OCI-LY3 (cell line): ENCODE measurements around the gene PROSER3.

Source experiments
- EZH2phosphoT487 ChIP-seq: fragments of 200-600 bp; shearing (Covaris generic); IDR thresholded peaks from 2 replicates; pipeline ENCODE4 v1.6.1; 2018; ENCODE audit warnings: antibody characterized with exemption, mixed run types, low read depth
- TF ChIP-seq, protein P1 (sequence below): fragments of 200-600, 300-600 bp; sonication (generic); IDR thresholded peaks from 2 replicates; pipeline ENCODE4 v1.5.1; 2014; ENCODE audit warnings: antibody characterized with exemption, low read length, low read depth

DNA sequence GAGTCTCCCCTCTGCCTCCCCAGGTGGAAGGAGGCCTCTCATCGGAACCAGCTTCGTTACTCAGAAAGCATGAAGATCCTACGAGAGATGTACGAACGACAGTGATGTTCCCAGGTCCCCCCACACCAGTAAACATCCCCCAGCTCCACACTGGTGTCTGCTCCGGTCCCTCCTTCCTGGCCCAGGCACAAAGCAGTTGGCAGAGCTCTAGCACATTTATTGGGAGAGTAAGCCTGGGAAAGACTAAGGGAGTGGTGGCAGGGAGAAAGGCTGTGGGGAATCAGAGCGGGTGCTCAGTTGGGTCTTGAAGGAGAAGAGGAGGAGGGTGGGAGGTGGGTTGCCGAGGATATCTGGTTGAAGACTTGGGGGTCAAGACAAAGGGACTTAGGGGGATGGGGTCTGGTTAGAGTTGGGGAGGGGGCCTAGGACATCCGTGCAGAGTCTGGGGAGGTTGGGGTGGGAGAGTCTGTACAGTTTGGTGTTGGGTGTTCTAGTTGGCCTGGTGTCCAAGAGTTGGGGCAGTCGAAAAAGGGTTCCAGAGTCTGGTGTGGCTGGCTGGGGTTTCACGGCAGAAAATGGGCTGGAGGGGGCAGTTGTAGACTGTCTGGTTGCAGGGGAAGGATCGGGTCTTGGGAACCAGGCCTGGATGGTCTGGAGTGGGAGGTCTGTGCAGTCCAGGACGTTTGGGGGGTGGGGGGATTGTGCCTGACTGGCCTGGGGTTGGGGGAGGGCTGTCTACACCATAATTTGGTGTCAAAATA lies 3.4 kb upstream of the PROSER3 start:
- TF ChIP-seq, protein P1, sequence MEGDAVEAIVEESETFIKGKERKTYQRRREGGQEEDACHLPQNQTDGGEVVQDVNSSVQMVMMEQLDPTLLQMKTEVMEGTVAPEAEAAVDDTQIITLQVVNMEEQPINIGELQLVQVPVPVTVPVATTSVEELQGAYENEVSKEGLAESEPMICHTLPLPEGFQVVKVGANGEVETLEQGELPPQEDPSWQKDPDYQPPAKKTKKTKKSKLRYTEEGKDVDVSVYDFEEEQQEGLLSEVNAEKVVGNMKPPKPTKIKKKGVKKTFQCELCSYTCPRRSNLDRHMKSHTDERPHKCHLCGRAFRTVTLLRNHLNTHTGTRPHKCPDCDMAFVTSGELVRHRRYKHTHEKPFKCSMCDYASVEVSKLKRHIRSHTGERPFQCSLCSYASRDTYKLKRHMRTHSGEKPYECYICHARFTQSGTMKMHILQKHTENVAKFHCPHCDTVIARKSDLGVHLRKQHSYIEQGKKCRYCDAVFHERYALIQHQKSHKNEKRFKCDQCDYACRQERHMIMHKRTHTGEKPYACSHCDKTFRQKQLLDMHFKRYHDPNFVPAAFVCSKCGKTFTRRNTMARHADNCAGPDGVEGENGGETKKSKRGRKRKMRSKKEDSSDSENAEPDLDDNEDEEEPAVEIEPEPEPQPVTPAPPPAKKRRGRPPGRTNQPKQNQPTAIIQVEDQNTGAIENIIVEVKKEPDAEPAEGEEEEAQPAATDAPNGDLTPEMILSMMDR, result no peak
- no peak for TF ChIP-seq EZH2phosphoT487
